OCI-M2 (cell line): Measurements from ENCODE around the gene OBP2B.

Experiments
- DNase-seq: peaks from one replicate; lab custom pipeline; 2025; ENCODE audit not compliant: unreplicated experiment; lab: John Stamatoyannopoulos, UW

The OBP2B gene

GRCh38 chr9:133202688-133203453 lies 6.2 kb downstream of the OBP2B start:
- DNase-seq, result no peak

GRCh38 chr9:133202145-133202513 lies 6.9 kb downstream of the OBP2B start:
- no peak for DNase-seq

GRCh38 chr9:133201424-133202144 lies 7.5 kb downstream of the OBP2B start:
- DNase-seq, result no peak

- no peak for DNase-seq
Observed at GRCh38 chr9:133200631-133201030, 8.4 kb downstream of the OBP2B start.

DNA sequence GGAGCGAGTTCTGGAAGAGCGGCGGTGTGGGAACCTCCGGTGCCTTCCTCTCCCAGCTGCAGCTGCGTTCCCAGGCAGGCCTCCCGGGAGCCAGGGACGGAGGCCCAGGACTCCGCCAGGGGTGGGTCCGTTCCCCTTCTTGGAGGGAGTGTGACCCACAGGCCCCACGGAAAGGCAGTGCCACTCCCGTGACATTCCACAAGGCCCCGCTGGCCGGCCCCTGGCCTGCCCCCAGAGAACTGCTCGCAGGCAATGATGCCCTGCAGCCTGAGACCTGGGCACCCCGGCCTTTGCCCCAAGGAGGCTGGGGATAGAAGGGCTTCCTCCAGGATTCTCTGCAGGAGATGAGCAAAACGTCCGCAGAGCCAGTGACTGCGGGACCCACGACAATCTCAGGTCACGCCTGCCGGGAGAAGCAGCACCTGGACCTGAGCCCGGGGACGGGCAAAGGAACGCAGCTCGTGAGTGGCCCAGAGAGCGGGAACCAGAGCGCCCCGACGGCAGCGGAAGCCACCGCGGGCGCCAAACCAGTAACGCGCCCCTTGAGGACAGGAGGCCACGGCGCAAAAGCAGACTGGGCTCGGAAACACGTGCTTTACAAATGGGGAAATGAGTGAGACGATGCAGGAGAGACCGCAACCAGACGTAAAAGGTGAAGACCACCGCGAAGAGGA lies 9.3 kb downstream of the OBP2B start:
- DNase-seq, result no peak

GRCh38 chr9:133195029-133195428 lies 14.0 kb downstream of the OBP2B start:
- DNase-seq, result no peak

GRCh38 chr9:133194597-133194996 lies 14.5 kb downstream of the OBP2B start:
- DNase-seq, result no peak

GRCh38 chr9:133191989-133192388 lies 17.1 kb downstream of the OBP2B start:
- DNase-seq, result no peak

- DNase-seq, result no peak
Observed at GRCh38 chr9:133189826-133190225, 19.2 kb downstream of the OBP2B start.

- DNase-seq, result no peak
Observed at GRCh38 chr9:133188843-133189180, 20.2 kb downstream of the OBP2B start.

DNA sequence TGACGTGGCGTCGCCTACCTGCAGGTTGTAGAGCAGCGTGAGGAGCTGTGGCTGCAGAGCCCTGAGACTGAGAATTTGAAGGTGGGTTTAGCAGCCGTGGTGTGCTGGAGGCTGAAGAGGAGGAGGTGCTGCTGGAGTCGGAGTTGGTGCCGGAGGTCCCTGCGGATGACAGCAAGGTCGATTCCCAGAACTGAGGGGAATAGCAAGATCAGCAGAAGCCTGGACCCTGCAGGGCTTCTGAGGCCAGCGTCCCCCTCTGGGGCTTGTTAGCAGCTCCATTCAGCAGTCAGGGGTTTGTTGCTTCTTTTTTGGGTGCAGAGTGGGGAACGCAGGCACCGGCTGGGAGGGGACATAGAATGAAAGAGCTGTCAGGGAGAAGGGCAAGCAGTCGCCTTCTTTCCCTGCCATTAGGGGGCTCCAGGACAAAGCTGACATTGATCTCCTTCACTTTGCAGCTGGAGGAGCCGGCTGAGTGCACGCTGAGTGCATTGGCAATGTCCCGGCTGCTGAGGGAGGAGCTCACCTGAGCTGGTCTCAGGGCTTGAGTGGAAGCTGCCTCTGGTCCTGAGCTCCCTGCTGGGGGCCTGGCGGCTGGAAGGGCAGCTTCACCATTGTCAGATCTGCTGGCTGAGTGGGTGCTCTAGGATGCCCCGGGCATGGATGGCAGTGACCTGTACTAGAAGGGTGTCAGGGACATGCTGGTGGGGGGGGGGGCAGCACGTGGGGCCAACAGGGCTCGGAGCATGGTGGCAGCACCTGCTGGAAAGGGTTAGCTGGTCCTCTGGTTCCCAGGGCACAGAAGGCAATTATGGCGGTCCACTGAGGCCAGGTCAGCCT lies 20.8 kb downstream of the OBP2B start:
- no peak for DNase-seq

DNA sequence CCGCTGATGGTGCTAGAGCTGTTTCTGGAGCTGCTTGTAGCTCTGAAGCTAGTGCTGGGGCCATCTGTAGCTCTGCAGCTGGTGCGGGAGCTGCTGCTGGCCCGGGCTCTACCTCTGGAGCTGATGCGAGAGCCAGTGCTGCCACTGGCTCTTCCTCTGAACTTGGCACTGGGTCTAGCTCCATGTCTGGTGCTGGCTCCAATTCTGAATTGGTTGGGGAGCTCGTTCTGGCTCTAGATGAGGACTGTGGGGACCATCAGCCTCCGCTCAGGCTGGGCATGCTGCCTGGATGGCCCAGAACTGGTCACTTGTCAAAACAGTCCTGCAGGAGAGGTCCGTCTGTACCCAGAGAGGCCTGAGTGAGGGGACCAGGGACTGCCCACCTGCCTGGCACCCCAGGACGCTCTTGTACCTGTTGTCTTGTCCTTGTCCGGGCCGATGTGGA lies 21.5 kb downstream of the OBP2B start:
- no peak for DNase-seq

DNA sequence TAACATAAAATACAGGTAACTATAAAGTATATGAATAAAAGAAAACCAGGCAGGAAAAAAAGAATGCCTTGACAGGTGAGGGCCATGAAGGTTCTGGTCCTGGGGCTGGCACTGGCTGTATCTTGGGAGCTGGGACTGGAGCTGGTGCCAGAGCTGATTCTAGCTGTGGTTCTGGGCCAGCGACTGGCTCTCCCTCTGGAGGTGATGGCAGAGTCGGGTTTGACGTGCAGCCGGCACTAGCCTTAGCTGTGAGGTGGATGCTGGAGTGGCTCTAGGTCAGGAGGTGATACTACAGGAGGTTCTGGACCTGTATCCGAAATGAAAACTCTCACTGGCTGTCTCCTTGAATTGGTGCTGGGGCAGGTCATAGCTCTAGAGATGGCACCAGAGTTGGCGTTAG lies 22.3 kb downstream of the OBP2B start:
- DNase-seq, result no peak

DNA sequence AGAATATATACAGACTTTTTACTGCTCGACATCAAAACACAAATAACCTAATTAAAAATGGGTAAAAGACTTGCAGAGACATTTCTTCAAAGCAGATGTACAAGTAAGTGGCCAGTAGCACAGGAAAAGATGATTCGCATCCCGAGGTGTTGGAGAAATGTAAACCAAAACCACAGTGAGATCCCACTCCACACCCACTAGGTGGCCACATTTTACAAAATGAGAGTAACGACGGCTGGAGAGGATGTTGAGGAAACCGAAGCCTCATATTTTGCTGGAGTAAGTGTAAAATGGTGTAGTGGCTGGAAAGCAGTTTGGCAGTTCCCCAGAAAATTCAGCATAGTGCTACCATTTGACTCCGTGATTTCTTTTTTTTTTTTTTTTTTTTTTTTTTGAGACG lies 24.1 kb downstream of the OBP2B start:
- no peak for DNase-seq

- no peak for DNase-seq
Observed at GRCh38 chr9:133182151-133182550, 26.9 kb downstream of the OBP2B start.

GRCh38 chr9:133181561-133181960 lies 27.5 kb downstream of the OBP2B start:
- no peak for DNase-seq

- no peak for DNase-seq
Observed at GRCh38 chr9:133180953-133181352, 28.1 kb downstream of the OBP2B start.

- DNase-seq, result no peak
Observed at GRCh38 chr9:133173056-133173455, 36.0 kb downstream of the OBP2B start.

DNA sequence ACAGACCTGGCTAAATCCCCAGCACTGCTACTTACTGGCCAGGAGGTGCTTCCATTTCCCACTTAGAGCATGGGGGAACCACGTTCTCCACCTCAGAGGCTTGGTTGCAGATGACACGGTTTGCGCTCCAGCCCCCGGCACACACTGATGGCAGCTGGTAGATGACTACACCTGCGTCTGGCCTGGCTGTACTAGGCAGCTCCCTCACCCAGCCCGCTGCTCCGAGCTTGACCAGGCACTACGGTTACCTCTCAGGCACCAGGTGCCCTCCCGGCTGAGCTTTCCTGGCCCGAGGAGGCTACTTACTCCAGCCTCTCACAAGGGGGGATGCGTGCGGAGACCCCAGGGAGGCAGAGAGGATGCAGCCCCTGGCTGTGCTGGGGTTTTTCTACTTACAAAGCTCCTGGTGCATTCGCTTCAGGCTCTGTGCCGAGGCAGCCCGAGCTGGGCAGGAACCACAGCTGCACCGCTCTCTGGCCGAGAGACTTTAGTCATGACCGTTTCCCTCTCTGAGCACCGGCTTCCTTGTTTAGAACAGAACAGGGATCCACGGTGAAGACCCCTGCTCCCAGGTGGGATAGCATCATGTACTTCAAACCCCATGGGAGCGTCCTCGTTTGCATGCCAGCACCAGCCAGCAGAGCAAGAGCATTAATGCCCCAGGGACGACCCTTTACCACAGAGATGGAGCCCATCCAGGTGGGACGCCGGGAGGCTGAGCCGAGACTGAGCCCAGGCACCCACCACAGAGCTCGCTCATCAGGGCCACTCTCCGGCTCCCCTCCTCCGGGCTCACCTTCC lies 37.7 kb downstream of the OBP2B start:
- DNase-seq, result no peak

GRCh38 chr9:133170716-133171115 lies 38.3 kb downstream of the OBP2B start:
- DNase-seq, result no peak
